K562 (cell line): ENCODE measurements around the gene RAI1. TPM values are rescaled to one million over a fixed set of nuclear protein-coding genes. Genes with fewer than 3 reads are reported as not detected.

Source experiments
- ATAC-seq: fragments of 200-7000 bp; cut with Tn5 transposase; 3 replicates; pipeline ENCODE4 v1.9.1; 2020; ENCODE audit warnings: moderate library complexity
- BruUV-seq: library from RNA; stranded (reverse); fragments of 400-500 nt; replicated peaks from 2 replicates; lab custom pipeline; 2021; lab: Mats Ljungman, UMichigan
- CTCF ChIA-PET: fragments of 300-600 bp; formaldehyde crosslinking; extraction: SDS; loops from one replicate; lab custom pipeline; 2021; ENCODE audit warnings: low intra/inter-chr PET ratio; lab: Yijun Ruan, JAX
- POLR2A ChIA-PET: fragments of 300-600, 350-650 bp; sonication (Branson Sonifier 250); formaldehyde crosslinking; extraction: SDS; loops from one replicate; lab custom pipeline; 2021; ENCODE audit warnings: antibody characterized with exemption, inconsistent platforms; lab: Yijun Ruan, JAX
- DNase-seq, 4 experiments: peaks; one replicate each; pipeline versions ENCODE4 v3.0.0 to v3.0.0-alpha.2; 2011 to 2018; ENCODE audit warnings: low spot score in 3 of 4, mixed read lengths in 3 of 4; ENCODE audit errors: extremely low read depth in 1 of 4
- FAIRE-seq: peaks from 2 replicates; lab custom pipeline; 2011; peaks lifted over from hg19 to GRCh38; lab: Jason Lieb, UNC
- H2AFZ ChIP-seq: 2 replicates; pipeline ENCODE4 v1.6.0; 2011; ENCODE audit warnings: low read depth, low read length, control low read depth, inconsistent platforms
- H3K27ac ChIP-seq: fragments of 200-600 bp; 3 replicates; pipeline ENCODE4 v1.8.0; 2011; ENCODE audit warnings: low read depth, mild to moderate bottlenecking, control low read depth, inconsistent platforms, low read length, moderate library complexity, mixed read lengths; ENCODE audit errors: extremely low read depth
- H3K27me3 ChIP-seq, 2 experiments: fragments of 300-600 bp in 1 of 2; 2 replicates in 1 of 2; 3 replicates in 1 of 2; pipeline versions ENCODE4 v1.6.0 to v1.8.0; 2011; ENCODE audit warnings: inconsistent platforms in 2 of 2, low read length in 2 of 2, mild to moderate bottlenecking in 1 of 2, mixed read lengths in 1 of 2, moderate library complexity in 1 of 2; ENCODE audit not compliant: control insufficient read depth in 2 of 2, insufficient read depth in 2 of 2
- H3K36me3 ChIP-seq: fragments of 300-600 bp; 3 replicates; pipeline ENCODE4 v1.8.0; 2011; ENCODE audit warnings: mild to moderate bottlenecking, low read length, inconsistent platforms; ENCODE audit not compliant: control insufficient read depth, insufficient read depth
- H3K4me1 ChIP-seq, 2 experiments: fragments of 200-600 bp in 1 of 2; replicated peaks in 1 of 2; 2 replicates in 1 of 2; 3 replicates in 1 of 2; pipeline versions ENCODE4 v1.5.1 to v1.8.0; 2011; ENCODE audit warnings: inconsistent platforms in 2 of 2, low read length in 2 of 2, mild to moderate bottlenecking in 1 of 2, mixed read lengths in 1 of 2, moderate library complexity in 1 of 2; ENCODE audit not compliant: control insufficient read depth in 2 of 2, insufficient read depth in 2 of 2
- H3K4me2 ChIP-seq: 2 replicates; pipeline ENCODE4 v1.6.1; 2011; ENCODE audit warnings: low read length, control low read depth, inconsistent platforms, mixed read lengths; ENCODE audit not compliant: insufficient read depth
- H3K4me3 ChIP-seq: fragments of 200-600 bp; sonication (generic), shearing (Covaris generic); 2 replicates; pipeline ENCODE4 v1.5.1; 2016; ENCODE audit warnings: control low read depth, inconsistent platforms
- H3K79me2 ChIP-seq: fragments of 200-600 bp; 3 replicates; pipeline ENCODE4 v1.8.0; 2011; ENCODE audit warnings: low read length, inconsistent platforms; ENCODE audit not compliant: control insufficient read depth, insufficient read depth
- H3K9ac ChIP-seq, 2 experiments: 2 replicates each; pipeline versions ENCODE4 v1.6.0 to v1.6.1; 2011; ENCODE audit warnings: low read depth in 2 of 2, low read length in 2 of 2, control low read depth in 1 of 2, inconsistent platforms in 1 of 2, mild to moderate bottlenecking in 1 of 2, mixed read lengths in 1 of 2; ENCODE audit not compliant: insufficient read depth in 1 of 2
- H3K9me1 ChIP-seq: one replicate; pipeline ENCODE4 v1.6.0; 2011; ENCODE audit warnings: inconsistent platforms, mild to moderate bottlenecking, low read length, moderate library complexity; ENCODE audit not compliant: control insufficient read depth, insufficient read depth
- H3K9me3 ChIP-seq: replicated peaks from 2 replicates; pipeline ENCODE4 v1.5.1; 2011; ENCODE audit warnings: low read depth, low read length, inconsistent platforms; ENCODE audit not compliant: control insufficient read depth, insufficient read depth
- H4K20me1 ChIP-seq: replicated peaks from 2 replicates; pipeline ENCODE4 v1.6.1; 2011; ENCODE audit warnings: low read length, inconsistent platforms, mixed read lengths; ENCODE audit not compliant: control insufficient read depth, insufficient read depth
- ZNF764 ChIP-seq: fragments of 250-450 bp; sonication (Bioruptor Pico); IDR thresholded peaks from 2 replicates; pipeline ENCODE4 v1.4.0; 2020; ENCODE audit warnings: low read depth, mild to moderate bottlenecking, moderate library complexity
- WGBS: fragments of 100-300 bp; shearing (Covaris generic); methylation state at CpG from one replicate; pipeline ENCODE4 v1.1.6; 2016; ENCODE audit warnings: low coverage, mixed read lengths; ENCODE audit not compliant: insufficient coverage; ENCODE audit errors: missing lambda C conversion rate; 5-methylcytosine and 5-hydroxymethylcytosine counted together
- in situ Hi-C: fragments of 300-500 bp; cut with MboI; formaldehyde crosslinking; loops from 4 replicates; pipeline ENCODE4 v1.15.0; 2018; ENCODE audit warnings: inconsistent platforms, mixed read lengths
- intact Hi-C: fragments of 100-400 bp; cut with micrococcal nuclease; formaldehyde crosslinking; loops from 2 replicates; pipeline ENCODE4 v1.14.2; 2022
- polyA plus RNA-seq, 8 experiments: library from polyadenylated mRNA; depleted of rRNA in 4 of 8; stranded (reverse) in 5 of 8; unstranded in 3 of 8; fragments of >200 nt; fragmentation: Nextera tagmentation in 2 of 8; fragmentation: Illumina TruSeq in 1 of 8; extraction: Ambion mirVana in 2 of 8; extraction: Trizol in 1 of 8; gene quantifications; 2 replicates each; pipeline versions ENCODE4 v1.2.1 to v1.2.3, GENCODE V29; 2011 to 2014; ENCODE audit warnings: inconsistent platforms in 1 of 8, missing spikeins in 1 of 8
- total RNA-seq, 7 experiments: library from RNA; depleted of rRNA in 6 of 7; stranded (reverse); fragments of >200 nt in 6 of 7; fragmentation: Illumina TruSeq in 2 of 7; extraction: Trizol in 2 of 7; gene quantifications; 2 replicates each; pipeline versions ENCODE4 v1.2.1 to v1.2.3, GENCODE V29; 2011 to 2021; ENCODE audit warnings: low replicate concordance in 1 of 7
- TF ChIP-seq, protein P1 (sequence below), 3 experiments: IDR thresholded peaks in 2 of 3; conservative IDR thresholded peaks in 1 of 3; 2 replicates each; pipeline ENCODE4 v1.5.1; 2011 to 2012; ENCODE audit warnings: low read length in 3 of 3, mild to moderate bottlenecking in 3 of 3, control low read depth in 2 of 3, improper control_type of control experiment in 1 of 3, inconsistent platforms in 1 of 3, low read depth in 1 of 3, mixed read lengths in 1 of 3, moderate library complexity in 1 of 3; ENCODE audit not compliant: insufficient read depth in 2 of 3
- TF ChIP-seq, protein P2 (sequence below): fragments of 250-450 bp; sonication (Bioruptor Pico); IDR thresholded peaks from 2 replicates; pipeline ENCODE4 v1.4.0; 2020

The RAI1 gene
- total and polyA plus RNA-seq, 9 of the 15 experiments (the other 6 are each of a cell fraction or from before 2014, with no cell fraction given) = 0.68 to 19.9 (median 5.5) TPM

DNA sequence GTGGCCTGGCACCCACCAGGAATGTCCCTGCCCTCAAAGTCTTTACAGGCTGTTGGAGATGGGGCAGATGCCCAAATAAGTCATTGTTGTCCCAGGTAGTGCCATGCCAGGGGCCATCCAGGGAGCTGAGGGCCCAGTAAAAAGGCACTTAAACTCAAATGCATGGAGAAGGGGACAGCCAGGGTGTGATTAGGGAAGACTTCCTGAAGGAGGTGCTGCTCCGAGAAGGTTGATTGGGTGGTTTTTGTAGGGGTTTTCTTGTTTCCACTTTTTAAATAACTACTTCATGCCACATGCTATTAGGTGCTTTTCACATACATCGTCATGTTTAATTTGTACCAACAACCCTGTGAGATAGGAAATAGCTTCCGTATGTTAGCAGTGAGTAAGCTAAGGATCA lies 66.9 kb downstream of the RAI1 start:
- ChIA-PET POLR2A (interaction anchor here (1.6 kb wide), 1 partner anchor 15 kb away, joined by 6 read pairs; no protein-coding TSS in a partner anchor), CTCF (no interaction called here)
- no peak overlapping the region for H3K9ac ChIP-seq
- 71% methylated on average over 2 of the region's 3 CpGs for WGBS
- no peaks in the 10 kb centered on the region for H3K9me1 ChIP-seq
- BruUV-seq = no TSS peak
- H2AFZ ChIP-seq = no peak overlapping the region
- H3K36me3 ChIP-seq = no peaks in the 10 kb centered on the region
- no peak overlapping the region for H3K4me2 ChIP-seq
- no peaks in the 10 kb centered on the region for H3K9me3 ChIP-seq
- no peak for DNase-seq
- peaks cover 3% of the 10 kb centered on the region; the same call in 1 of the 2 replicates for H4K20me1 ChIP-seq
- H3K79me2 ChIP-seq = peaks cover 30% of the 10 kb centered on the region
- H3K27ac ChIP-seq = no peak overlapping the region
- FAIRE-seq = no peak
- H3K4me1 ChIP-seq = peaks cover 19 to 39% of the 10 kb centered on the region in 2 experiments; a peak in 4 of 5 replicates
- no peak for ATAC-seq
- no peaks in the 10 kb centered on the region for H3K27me3 ChIP-seq
- peak; percentile 42; the same call in 1 of the 2 replicates for TF ChIP-seq ZNF764
- TF ChIP-seq, protein P1, sequence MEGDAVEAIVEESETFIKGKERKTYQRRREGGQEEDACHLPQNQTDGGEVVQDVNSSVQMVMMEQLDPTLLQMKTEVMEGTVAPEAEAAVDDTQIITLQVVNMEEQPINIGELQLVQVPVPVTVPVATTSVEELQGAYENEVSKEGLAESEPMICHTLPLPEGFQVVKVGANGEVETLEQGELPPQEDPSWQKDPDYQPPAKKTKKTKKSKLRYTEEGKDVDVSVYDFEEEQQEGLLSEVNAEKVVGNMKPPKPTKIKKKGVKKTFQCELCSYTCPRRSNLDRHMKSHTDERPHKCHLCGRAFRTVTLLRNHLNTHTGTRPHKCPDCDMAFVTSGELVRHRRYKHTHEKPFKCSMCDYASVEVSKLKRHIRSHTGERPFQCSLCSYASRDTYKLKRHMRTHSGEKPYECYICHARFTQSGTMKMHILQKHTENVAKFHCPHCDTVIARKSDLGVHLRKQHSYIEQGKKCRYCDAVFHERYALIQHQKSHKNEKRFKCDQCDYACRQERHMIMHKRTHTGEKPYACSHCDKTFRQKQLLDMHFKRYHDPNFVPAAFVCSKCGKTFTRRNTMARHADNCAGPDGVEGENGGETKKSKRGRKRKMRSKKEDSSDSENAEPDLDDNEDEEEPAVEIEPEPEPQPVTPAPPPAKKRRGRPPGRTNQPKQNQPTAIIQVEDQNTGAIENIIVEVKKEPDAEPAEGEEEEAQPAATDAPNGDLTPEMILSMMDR (IDR thresholded peaks at IDR 0.05 in 2 of 3, conservative IDR thresholded peaks at IDR 0.05 in 1 of 3; ENCODE audit: insufficient read depth in 2 of 3, low read depth in 1 of 3, low read length in 3 of 3) = peak in 2 of 3 experiments; percentile 34 to 37; a peak in 3 of 6 replicates
- TF ChIP-seq, protein P2, sequence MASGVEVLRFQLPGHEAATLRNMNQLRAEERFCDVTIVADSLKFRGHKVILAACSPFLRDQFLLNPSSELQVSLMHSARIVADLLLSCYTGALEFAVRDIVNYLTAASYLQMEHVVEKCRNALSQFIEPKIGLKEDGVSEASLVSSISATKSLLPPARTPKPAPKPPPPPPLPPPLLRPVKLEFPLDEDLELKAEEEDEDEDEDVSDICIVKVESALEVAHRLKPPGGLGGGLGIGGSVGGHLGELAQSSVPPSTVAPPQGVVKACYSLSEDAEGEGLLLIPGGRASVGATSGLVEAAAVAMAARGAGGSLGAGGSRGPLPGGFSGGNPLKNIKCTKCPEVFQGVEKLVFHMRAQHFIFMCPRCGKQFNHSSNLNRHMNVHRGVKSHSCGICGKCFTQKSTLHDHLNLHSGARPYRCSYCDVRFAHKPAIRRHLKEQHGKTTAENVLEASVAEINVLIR = no peak
- TF ChIP-seq, all 486 proteins: peak for 2
- H3K4me3 ChIP-seq = no peak overlapping the region
- intact Hi-C loops = no loop called here
- in situ Hi-C loops = no loop called here
